GM10266 (cell line): ENCODE data around the gene CYS1.

Experiments
- DNase-seq: peaks from one replicate; pipeline ENCODE4 v3.0.0; 2012; ENCODE audit errors: extremely low spot score
- TF ChIP-seq, protein P1 (sequence below): IDR thresholded peaks from 2 replicates; pipeline ENCODE4 v1.5.1; 2012; ENCODE audit warnings: mild to moderate bottlenecking, low read depth; ENCODE audit not compliant: control insufficient read depth, insufficient read depth; ENCODE audit errors: missing control alignments

The CYS1 gene

DNA sequence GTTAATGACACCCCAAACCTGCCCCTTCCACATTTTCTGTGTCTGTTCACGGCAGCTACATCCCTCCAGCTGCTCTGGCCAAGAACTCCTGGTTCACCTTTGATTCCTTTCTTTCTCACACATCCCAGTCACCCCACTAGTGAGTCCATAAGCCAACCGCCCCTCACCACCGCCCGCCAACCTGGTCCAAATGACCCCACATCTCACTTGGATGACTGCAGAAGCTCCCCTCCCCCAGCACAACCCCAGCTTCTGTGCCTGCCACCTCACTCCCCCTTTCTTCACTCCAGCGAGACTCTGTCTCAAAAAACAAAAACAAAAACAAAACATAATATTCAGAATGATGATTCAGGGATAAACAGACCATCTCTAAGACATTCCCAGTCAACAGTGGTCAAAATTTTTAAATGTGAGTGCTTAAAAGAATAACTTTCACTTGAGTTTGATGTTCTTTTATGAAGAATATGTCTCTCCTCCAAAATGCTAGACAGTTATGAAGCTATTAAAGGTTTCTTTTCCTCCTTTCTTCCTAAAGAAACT, 3.2 kb downstream of the CYS1 start:
- TF ChIP-seq, protein P1, sequence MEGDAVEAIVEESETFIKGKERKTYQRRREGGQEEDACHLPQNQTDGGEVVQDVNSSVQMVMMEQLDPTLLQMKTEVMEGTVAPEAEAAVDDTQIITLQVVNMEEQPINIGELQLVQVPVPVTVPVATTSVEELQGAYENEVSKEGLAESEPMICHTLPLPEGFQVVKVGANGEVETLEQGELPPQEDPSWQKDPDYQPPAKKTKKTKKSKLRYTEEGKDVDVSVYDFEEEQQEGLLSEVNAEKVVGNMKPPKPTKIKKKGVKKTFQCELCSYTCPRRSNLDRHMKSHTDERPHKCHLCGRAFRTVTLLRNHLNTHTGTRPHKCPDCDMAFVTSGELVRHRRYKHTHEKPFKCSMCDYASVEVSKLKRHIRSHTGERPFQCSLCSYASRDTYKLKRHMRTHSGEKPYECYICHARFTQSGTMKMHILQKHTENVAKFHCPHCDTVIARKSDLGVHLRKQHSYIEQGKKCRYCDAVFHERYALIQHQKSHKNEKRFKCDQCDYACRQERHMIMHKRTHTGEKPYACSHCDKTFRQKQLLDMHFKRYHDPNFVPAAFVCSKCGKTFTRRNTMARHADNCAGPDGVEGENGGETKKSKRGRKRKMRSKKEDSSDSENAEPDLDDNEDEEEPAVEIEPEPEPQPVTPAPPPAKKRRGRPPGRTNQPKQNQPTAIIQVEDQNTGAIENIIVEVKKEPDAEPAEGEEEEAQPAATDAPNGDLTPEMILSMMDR, result no peak

DNA sequence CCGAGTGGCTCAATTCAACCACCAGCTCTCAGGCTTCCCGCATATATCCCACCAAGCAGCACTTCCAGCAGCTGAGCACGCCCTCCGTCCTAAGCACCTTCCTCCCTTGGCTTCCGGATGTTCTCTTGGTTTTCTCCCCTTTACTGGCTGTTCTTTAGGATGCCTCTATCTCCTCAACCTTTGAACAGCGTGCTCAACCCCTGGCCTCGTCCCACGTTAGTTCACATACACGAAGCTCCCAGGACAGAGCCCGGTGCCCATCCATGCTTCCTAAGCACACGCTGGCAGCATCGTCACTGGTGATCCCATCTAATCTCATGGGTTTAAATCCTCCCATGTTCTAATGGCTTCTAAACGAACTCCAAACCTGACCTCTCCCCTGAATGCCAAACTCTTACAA, 3.7 kb downstream of the CYS1 start:
- no peak for DNase-seq
- TF ChIP-seq, protein P1, result no peak

More for the DNA sequence above, 3.2 kb downstream of the CYS1 start:
- DNase-seq, result no peak

DNA sequence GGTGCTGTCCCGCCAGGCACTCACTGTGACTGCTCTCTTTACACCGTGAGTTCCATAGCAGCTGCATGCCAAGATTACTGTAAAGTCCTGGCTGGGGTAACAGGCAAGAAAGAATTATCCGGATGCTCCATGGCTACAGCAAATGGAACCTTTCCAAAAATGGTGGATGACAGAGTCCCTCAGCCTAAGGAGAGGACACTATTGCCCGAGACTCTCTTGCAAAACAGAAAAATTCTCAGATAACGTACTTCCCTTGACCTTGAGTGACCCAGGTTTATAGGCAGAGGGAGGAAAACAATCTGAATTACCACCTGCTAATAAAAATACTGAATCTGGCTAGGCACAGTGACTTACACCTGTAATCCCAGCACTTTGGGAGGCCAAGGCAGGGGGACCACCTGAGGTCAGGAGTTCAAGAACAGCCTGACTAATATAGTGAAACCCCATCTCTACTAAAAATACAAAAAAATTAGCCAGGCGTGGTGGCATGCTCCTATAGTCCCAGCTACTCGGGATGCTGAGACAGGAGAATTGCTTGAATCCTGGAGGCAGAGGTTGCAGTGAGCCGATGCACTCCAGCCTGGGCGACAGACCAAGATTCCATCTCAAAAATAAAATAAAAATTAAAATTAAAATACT, 4.5 kb downstream of the CYS1 start:
- TF ChIP-seq, protein P1, result no peak
- DNase-seq, result no peak

DNA sequence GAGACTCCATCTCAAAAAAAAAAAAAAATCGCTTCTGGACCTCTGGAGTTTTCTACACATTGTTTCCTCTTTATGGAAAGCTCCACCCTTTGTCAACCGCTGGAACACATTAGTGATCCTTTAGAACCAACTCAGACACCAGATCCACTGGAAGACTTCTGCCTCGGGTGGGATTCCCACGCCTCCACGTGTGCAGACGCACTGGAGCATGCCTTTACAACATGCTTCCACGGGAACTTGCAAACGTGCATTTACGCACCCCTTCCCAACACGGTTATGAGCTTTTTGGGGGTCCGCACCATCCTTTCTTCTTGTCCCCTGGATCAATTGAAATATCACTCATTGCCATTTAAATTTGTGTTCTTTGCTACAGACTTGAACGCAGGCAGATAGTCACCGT, 5.1 kb downstream of the CYS1 start:
- no peak for DNase-seq
- TF ChIP-seq, protein P1, result no peak

DNA sequence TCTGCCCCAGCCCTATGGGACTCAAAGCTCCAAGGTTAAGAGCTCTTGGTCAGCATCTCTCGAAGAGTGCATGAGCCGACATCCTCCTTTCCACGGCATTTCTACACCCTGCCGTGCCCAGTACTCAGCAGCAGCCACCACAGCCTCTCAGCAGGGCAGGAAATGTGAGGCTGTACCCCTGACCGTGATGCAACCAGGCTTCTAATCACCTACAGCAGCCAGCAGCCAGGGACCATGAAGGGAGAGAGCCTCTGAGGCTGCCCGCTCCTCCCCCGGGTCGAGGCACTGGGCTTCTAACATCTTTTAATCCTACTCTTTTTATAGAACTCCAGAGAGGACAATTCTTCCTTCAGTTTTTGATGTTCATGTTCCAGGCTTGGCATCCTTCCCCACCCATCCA, 6.5 kb downstream of the CYS1 start:
- DNase-seq, result no peak
- TF ChIP-seq, protein P1, result no peak

DNA sequence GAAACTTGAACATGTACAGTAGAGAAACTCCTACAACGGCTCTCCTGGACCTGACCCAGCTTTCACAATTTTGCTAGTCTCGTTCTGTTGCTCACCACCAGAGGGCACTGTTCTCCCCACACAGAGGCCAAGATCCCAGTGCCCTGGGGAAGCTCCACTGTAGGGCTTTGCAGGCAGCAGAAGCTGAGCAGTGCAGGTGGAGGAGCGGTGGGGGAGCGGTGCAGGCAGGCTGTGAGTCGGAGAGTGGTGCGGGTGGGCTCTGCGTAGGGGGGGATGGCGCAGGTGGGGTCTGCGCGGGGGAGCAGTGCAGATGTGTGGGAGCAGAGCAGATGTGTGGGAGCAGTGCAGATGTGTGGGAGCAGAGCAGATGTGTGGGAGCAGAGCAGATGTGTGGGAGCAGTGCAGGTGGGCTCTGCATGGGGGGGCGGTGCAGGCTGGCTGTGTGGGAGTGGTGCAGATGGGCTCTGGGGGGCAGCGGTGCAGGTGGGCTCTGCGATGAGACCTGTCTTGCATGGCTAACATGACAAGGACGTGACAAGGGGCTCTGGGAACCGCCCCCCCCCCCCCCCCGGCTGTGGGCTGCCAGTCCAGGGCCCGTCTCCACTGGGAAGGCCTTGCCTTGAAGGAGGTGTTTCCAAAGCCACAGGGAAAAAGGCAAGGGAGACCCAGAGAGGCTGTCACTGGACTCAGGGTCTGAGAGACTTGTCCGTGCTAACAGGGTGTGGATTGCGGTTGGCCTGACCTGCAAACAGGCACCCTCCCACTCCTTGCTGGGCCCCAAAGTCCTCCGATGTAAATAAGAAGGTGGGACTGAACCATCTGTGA, 7.3 kb downstream of the CYS1 start:
- TF ChIP-seq, protein P1, result peak; percentile 86
- peak; percentile 88 for DNase-seq

DNA sequence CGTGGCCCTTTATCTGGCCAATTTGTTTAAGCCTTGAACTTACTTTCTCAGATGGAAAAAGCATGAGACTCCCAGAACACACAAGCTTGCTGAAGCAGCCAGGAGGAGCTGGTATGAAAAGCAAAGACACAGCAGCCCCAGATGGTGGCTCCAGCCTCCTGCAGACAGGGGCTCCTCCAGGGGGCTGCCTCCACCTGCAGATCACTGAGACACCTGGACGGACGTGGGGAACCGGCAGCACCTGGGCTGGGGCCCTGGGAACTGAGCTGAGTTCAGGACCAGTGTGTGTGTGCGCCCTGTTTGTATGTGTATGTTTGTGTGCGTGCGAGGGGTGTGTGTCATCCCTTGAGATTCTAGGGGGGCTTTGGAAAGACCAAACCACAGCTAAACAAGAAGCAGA, 8.6 kb downstream of the CYS1 start:
- no peak for DNase-seq
- TF ChIP-seq, protein P1, result no peak
